Astrocyte (in vitro differentiated cells and primary cell): ENCODE results near the gene MARVELD1. TPM values are rescaled to one million over a fixed set of nuclear protein-coding genes. Genes with fewer than 3 reads are reported as not detected.

Experiments
- DNase-seq: peaks from one replicate; pipeline ENCODE4 v3.0.0-alpha.2; 2010; ENCODE audit warnings: low read depth
- FAIRE-seq: peaks from 2 replicates; lab custom pipeline; 2011; peaks lifted over from hg19 to GRCh38; lab: Jason Lieb, UNC
- H2AFZ ChIP-seq: 2 replicates; pipeline ENCODE4 v1.6.0; 2012; ENCODE audit warnings: low read depth, low read length, inconsistent platforms
- H3K27ac ChIP-seq: 2 replicates; pipeline ENCODE4 v1.5.1; 2011; ENCODE audit warnings: low read depth, low read length, inconsistent platforms
- H3K27me3 ChIP-seq: 2 replicates; pipeline ENCODE4 v1.6.0; 2011; ENCODE audit warnings: low read length, inconsistent platforms; ENCODE audit not compliant: insufficient read depth
- H3K36me3 ChIP-seq: 2 replicates; pipeline ENCODE4 v1.5.1; 2011; ENCODE audit warnings: low read length, inconsistent platforms; ENCODE audit not compliant: insufficient read depth
- H3K4me1 ChIP-seq: 2 replicates; pipeline ENCODE4 v1.5.1; 2011; ENCODE audit warnings: low read length, inconsistent platforms; ENCODE audit not compliant: insufficient read depth
- H3K4me2 ChIP-seq: 2 replicates; pipeline ENCODE4 v1.6.0; 2012; ENCODE audit warnings: low read length, inconsistent platforms
- H3K4me3 ChIP-seq: 2 replicates; pipeline ENCODE4 v1.5.1; 2011; ENCODE audit warnings: low read depth, mild to moderate bottlenecking, low read length, inconsistent platforms; ENCODE audit not compliant: insufficient read depth
- H3K79me2 ChIP-seq: 2 replicates; pipeline ENCODE4 v1.6.0; 2012; ENCODE audit warnings: mild to moderate bottlenecking, low read length, inconsistent platforms; ENCODE audit not compliant: insufficient read depth
- H3K9ac ChIP-seq: 2 replicates; pipeline ENCODE4 v1.6.0; 2012; ENCODE audit warnings: mild to moderate bottlenecking, low read length, inconsistent platforms
- H3K9me3 ChIP-seq: 2 replicates; pipeline ENCODE4 v1.5.1; 2012; ENCODE audit warnings: low read depth, mild to moderate bottlenecking, low read length, inconsistent platforms; ENCODE audit not compliant: insufficient read depth
- H4K20me1 ChIP-seq: 2 replicates; pipeline ENCODE4 v1.6.0; 2012; ENCODE audit warnings: low read length, inconsistent platforms; ENCODE audit not compliant: insufficient read depth
- H3K27ac Mint-ChIP-seq: one replicate; pipeline ENCODE4 v1.8.0; 2021; ENCODE audit warnings: mild to moderate bottlenecking, mixed read lengths; ENCODE audit not compliant: unreplicated experiment
- H3K27me3 Mint-ChIP-seq: one replicate; pipeline ENCODE4 v1.8.0; 2021; ENCODE audit warnings: low read depth, mixed read lengths; ENCODE audit not compliant: unreplicated experiment
- H3K36me3 Mint-ChIP-seq: one replicate; pipeline ENCODE4 v1.8.0; 2021; ENCODE audit warnings: low read depth, mixed read lengths; ENCODE audit not compliant: unreplicated experiment
- H3K4me1 Mint-ChIP-seq: one replicate; pipeline ENCODE4 v1.8.0; 2021; ENCODE audit warnings: low read depth, mixed read lengths; ENCODE audit not compliant: unreplicated experiment
- H3K4me3 Mint-ChIP-seq: one replicate; pipeline ENCODE4 v1.8.0; 2021; ENCODE audit warnings: mild to moderate bottlenecking, moderate library complexity, mixed read lengths; ENCODE audit not compliant: unreplicated experiment
- H3K9me3 Mint-ChIP-seq: one replicate; pipeline ENCODE4 v1.8.0; 2021; ENCODE audit warnings: mild to moderate bottlenecking, mixed read lengths; ENCODE audit not compliant: unreplicated experiment
- CTCF ChIP-seq: IDR thresholded peaks from 2 replicates; pipeline ENCODE4 v1.5.1; 2011; ENCODE audit warnings: low read depth, mild to moderate bottlenecking, inconsistent platforms, low read length, moderate library complexity; ENCODE audit not compliant: insufficient read depth
- EZH2 ChIP-seq: IDR thresholded peaks from 2 replicates; pipeline ENCODE4 v1.6.1; 2012; ENCODE audit warnings: mild to moderate bottlenecking, low read length, inconsistent platforms; ENCODE audit not compliant: insufficient read depth
- total RNA-seq: library from RNA; stranded (reverse); gene quantifications from 2 replicates; pipeline ENCODE4 v1.2.1, GENCODE V29; 2021

MARVELD1 gene
- total RNA-seq, 1 donor from 2014 or later: 69.7 TPM

GRCh38 chr10:97765201-97765600 is 51.7 kb downstream of the MARVELD1 start:
- Histone ChIP-seq H3K9ac (no peak overlapping the region), H2AFZ (no peak overlapping the region), H3K4me1 (no peaks in the 10 kb centered on the region), H4K20me1 (peaks cover 9% of the 10 kb centered on the region), H3K27ac (no peak overlapping the region), H3K79me2 (no peaks in the 10 kb centered on the region), H3K4me3 (no peak overlapping the region), H3K9me3 (no peaks in the 10 kb centered on the region), H3K36me3 (no peaks in the 10 kb centered on the region), H3K4me2 (no peak overlapping the region), H3K27me3 (peaks cover 3% of the 10 kb centered on the region)
- no peak for DNase-seq
- Mint-ChIP-seq H3K4me3 (no peak overlapping the region), H3K9me3 (peaks cover 7% of the 10 kb centered on the region), H3K27me3 (peaks cover 26% of the 10 kb centered on the region), H3K4me1 (peaks cover 24% of the 10 kb centered on the region), H3K36me3 (peaks cover 29% of the 10 kb centered on the region), H3K27ac (no peak overlapping the region)
- FAIRE-seq: no peak
- TF ChIP-seq EZH2 (no peak), CTCF (no peak)

GRCh38 chr10:97766106-97766810 is 52.7 kb downstream of the MARVELD1 start:
- Mint-ChIP-seq H3K4me3 (no peak overlapping the region), H3K4me1 (peaks cover 24% of the 10 kb centered on the region), H3K27me3 (peaks cover 34% of the 10 kb centered on the region), H3K9me3 (peaks cover 9% of the 10 kb centered on the region), H3K27ac (no peak overlapping the region), H3K36me3 (peaks cover 30% of the 10 kb centered on the region)
- no peaks in the 10 kb centered on the region for H3K79me2 ChIP-seq
- H3K27ac ChIP-seq: no peak overlapping the region
- H3K27me3 ChIP-seq: peaks cover 11% of the 10 kb centered on the region
- no peak overlapping the region for H3K4me3 ChIP-seq
- no peaks in the 10 kb centered on the region for H3K36me3 ChIP-seq
- H3K9me3 ChIP-seq: no peaks in the 10 kb centered on the region
- no peak overlapping the region for H3K9ac ChIP-seq
- FAIRE-seq (no peak), DNase-seq (no peak)
- H3K4me1 ChIP-seq: peaks cover 1% of the 10 kb centered on the region
- TF ChIP-seq EZH2: no peak
- TF ChIP-seq CTCF: no peak
- H2AFZ ChIP-seq: no peak overlapping the region
- H3K4me2 ChIP-seq: no peak overlapping the region
- H4K20me1 ChIP-seq: peaks cover 16% of the 10 kb centered on the region
